GM18507 (cell line): ENCODE measurements around the gene PTPRN2.
"Not testable (repeated sequence)": the region's sequence is repeated elsewhere in the genome, so short reads cannot be mapped to it uniquely, and the experiment has no call there.

Experiments
- DNase-seq: peaks from one replicate; pipeline ENCODE4 v3.0.0; 2011; ENCODE audit warnings: low read depth; ENCODE audit not compliant: insufficient read length; ENCODE audit errors: extremely low spot score
- FAIRE-seq: peaks from 2 replicates; lab custom pipeline; 2011; peaks lifted over from hg19 to GRCh38; lab: Jason Lieb, UNC

The PTPRN2 gene

DNA sequence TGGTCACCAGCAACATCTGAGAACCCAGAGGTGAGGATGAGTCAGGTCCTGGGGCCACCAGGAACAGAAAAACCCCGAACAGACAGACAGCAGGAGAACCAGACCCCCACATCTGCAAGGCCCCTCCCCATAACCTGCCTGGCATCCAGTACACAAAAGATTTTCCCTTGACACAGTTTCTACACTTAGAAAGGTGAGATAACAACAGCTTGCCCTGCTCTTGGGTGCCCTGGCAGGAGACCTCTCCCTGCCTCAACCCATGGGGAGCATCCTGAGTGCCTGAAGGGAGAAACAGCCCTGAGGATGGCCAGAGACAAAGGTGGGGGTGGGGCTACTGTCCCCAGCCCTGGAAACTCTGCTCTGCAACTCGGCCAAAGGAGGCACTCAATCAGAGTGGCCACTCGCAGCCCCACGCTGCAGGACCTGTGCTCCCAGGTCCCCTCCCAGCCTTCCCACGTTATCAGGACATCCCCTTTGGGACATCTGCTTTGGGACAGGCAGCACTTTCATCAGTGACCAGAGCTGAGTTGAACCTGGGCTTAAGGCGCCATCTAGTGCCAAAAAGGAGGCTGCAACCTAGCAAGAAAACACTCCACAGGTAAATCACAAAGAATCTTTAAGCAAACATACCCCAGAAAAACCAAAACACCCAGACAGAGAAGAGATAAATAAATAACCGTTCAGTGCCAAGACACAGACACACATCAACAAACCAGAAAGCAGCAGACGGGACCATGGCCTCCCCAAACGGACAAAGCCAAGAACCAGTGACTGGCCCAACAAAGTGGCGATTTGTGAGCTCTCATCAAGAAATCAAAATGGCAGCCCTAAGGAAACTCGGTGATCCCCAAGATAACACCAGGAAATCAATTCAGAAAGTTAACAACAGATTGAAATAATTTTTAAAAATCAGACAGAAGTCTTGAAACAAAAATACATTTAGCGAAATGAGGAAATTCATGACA is 233.7 kb downstream of the PTPRN2 start:
- FAIRE-seq: no peak
- no peak for DNase-seq

DNA sequence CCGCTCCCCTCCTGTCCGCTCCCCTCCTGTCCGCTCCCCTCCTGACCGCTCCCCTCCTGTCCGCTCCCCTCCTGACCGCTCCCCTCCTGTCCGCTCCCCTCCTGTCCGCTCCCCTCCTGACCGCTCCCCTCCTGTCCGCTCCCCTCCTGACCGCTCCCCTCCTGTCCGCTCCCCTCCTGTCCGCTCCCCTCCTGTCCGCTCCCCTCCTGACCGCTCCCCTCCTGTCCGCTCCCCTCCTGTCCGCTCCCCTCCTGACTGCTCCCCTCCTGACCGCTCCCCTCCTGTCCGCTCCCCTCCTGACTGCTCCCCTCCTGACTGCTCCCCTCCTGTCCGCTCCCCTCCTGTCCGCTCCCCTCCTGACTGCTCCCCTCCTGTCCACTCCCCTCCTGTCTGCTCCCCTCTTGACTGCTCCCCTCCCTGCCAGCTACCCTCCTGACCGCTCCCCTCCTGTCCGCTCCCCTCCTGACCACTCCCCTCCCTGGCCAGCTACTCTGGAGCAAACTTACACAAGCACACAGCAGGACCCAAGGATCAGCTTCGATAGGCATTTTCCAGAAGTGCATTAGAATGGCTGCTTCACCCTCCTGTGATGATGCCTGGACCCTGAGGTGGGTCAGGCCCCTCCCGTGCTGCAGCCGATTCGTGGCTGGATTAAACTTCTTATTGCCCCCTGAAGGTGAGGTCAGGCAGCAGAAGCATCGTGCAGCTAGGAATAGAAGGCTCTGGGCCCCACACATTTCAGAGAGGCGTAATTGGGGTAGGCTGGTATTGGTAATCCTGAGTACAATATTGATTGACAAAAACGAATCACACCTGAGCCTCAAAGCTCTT is 235.5 kb downstream of the PTPRN2 start:
- not testable (repeated sequence) for DNase-seq, FAIRE-seq

DNA sequence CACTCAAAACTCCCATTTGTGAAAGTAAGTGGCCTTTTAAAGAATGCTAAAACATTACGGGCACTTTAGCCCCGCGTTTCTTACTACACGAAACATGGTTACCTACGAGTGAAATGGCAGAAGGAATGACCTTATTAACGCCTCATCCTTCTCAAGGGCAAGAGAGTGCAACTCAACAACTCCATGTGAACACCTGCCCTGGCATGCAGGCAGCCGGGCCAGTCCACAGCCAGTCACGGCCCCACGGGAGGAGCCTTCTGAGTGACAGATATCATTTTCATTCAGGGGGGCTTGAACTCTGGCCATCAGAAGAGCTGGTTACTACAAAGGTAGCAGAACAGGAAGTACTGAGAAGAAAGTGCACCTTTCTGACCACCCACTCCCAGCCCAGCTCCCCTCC is 236.1 kb downstream of the PTPRN2 start:
- DNase-seq (no peak), FAIRE-seq (no peak)

- FAIRE-seq (no peak), DNase-seq (no peak)
These were observed 236.6 kb downstream of the PTPRN2 start for GRCh38 chr7:158351051-158351450.

DNA sequence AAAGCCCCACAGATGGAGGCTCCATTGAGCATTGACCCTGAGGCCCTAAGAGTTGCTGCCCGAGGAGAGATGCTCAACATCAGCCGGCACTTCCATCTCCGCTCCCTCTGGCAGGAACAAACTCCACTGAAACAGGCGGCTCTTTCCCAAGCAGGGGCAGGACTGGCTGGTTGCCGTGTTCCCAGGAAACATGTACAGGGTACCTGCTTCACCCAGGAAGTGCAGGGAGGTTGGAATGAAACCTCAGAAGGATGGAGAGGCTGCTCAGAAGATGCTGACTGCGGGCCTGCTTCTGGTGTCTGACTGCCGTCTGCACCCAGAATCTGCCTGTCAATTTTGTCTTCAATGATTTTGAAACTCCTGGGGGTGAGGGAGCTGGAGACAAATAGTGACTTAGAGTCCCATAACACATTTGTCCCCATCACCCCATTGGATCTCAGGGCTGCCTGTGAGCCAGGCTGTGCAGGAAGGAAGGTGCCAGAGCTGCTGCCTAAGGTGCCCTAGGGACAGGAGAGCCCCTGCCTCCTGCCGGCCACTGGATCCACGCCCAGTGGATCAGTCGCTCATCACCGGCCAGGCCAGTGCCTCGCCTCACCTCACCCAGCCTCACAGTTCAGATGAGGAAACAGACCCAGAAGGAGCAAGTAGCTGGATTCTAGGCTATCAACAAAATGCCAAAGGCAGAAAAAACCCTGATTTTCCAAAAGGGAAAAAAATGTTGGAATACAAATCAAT is 237.3 kb downstream of the PTPRN2 start:
- DNase-seq (no peak), FAIRE-seq (no peak)

GRCh38 chr7:158348446-158348845 is 239.2 kb downstream of the PTPRN2 start:
- DNase-seq (no peak), FAIRE-seq (no peak)

DNA sequence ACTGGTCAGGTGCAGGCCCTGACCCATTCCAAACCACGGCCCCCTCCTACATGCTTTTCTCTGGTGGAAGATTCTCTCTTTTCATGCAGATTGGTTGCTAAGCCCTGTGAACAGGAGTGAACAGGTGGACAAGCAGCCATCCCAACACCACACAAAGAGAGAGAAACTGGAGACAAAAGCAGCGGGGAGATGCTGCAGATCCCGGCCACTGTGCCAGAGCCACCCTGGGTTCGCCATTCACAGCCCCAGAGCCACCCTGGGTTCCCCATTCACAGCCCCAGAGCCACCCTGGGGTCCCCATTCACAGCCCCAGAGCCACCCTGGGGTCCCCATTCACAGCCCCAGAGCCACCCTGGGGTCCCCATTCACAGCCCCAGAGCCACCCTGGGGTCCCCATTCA is 239.6 kb downstream of the PTPRN2 start:
- not testable (repeated sequence) for FAIRE-seq, DNase-seq

DNA sequence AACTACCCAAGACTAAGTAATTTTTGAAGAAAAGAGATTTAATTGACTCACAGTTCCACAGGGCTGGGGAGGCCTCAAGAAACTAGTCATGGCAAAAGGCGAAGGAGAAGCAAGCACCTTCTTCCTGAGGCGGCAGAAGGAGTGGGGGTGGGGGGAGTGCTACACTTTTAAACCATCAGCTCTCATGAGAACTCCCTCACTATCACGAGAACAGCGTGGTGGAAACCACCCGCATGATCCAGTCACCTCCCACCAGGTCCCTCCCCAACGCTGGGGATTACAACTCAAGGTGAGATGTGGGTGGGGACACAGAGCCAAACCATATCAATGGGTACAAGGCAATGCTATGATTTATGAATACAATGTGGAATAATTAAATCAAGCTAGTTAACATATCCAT is 241.9 kb downstream of the PTPRN2 start:
- FAIRE-seq: no peak
- no peak for DNase-seq

DNA sequence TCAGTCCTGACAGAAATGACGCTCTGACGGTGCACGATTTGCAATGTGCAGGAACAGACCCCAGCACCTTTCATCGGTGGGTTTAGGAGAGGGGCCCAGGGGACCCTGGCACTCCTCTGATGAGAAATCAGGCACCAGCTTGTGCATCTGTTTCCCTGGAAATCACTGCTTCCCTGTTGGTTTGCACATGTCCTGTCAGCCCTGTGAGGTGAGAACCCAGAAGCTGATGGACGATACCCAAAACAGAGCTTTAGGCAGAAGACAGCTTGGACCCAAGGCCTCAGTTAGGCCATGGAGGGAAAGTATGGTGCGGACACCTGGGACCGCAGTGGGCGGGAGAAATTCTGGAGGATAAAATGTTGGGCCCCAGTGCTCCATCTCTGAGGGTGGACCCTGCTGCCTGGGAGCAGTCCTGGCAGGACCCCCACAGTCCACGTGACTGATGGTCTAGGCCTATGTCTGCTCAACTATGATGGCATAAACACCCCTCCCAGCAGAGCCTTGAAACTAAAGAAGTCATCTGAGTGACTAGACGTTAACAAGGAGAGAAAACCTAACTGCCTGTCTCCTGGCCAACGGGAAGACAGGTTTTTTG is 242.8 kb downstream of the PTPRN2 start:
- DNase-seq: no peak
- no peak for FAIRE-seq

DNA sequence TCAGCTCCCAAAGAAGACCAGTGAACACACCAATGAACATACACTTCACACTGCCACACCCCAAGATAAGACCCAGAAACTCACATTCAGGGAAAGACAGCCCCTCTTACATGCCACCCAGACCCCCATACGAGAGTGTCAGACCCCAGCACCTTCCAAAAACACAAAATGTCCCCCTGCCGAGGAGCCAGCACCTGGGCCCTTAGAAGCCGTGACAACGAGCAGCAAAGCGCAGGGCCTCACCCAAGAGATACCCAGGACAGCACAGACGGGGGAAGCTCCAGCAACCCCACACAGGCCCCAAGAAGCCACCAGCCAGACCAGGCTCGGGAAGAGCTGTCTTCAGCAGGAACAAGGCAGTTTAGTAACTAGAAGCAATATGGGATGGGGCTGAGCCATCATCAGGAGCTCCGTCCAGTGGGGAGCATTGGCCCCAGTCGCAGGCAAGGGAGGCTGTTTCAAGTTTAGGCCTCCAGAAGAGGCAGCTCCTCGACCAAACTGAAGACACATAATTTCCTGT is 243.6 kb downstream of the PTPRN2 start:
- DNase-seq (no peak), FAIRE-seq (no peak)

DNA sequence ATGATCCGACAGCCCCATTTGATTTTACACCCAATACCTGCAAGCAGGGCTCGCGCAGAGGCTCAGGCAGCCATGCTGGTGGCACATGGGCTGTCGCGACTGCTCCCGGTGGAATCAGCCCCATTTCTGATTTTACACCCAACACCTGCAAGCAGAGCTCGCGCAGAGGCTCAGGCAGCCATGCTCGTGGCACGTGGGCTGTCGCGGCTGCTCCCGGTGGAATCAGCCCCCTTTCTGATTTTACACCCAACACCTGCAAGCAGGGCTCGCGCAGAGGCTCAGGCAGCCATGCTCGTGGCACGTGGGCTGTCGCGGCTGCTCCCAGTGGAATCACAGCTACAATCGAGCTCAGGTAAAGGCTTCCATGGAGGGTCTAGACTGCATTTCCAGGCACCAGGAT is 244.1 kb downstream of the PTPRN2 start:
- DNase-seq (no peak), FAIRE-seq (no peak)

GRCh38 chr7:158341097-158341496 is 246.5 kb downstream of the PTPRN2 start:
- not testable (repeated sequence) for FAIRE-seq, DNase-seq

DNA sequence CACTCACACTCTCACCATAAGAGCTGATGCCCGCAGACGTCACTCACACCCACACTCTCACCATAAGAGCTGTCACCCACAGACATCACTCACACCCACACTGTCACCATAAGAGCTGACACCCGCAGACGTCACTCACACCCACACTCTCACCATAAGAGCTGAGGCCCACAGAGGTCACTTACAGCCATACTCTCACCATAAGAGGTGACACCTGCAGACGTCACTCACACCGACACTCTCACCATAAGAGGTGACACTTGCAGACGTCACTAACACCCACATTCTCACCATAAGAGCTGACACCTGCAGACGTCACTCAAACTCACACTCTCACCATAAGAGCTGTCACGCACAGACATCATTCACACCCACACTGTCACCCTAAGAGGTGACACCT is 250.7 kb downstream of the PTPRN2 start:
- DNase-seq, FAIRE-seq: not testable (repeated sequence)

- FAIRE-seq, DNase-seq: not testable (repeated sequence)
These were observed 255.1 kb downstream of the PTPRN2 start for GRCh38 chr7:158332516-158332915.

- FAIRE-seq, DNase-seq: not testable (repeated sequence)
These were observed 255.7 kb downstream of the PTPRN2 start for GRCh38 chr7:158331826-158332450.

- FAIRE-seq (no peak), DNase-seq (no peak)
These were observed 257.9 kb downstream of the PTPRN2 start for GRCh38 chr7:158329686-158330085.

GRCh38 chr7:158329014-158329610 is 258.5 kb downstream of the PTPRN2 start:
- DNase-seq: no peak

DNA sequence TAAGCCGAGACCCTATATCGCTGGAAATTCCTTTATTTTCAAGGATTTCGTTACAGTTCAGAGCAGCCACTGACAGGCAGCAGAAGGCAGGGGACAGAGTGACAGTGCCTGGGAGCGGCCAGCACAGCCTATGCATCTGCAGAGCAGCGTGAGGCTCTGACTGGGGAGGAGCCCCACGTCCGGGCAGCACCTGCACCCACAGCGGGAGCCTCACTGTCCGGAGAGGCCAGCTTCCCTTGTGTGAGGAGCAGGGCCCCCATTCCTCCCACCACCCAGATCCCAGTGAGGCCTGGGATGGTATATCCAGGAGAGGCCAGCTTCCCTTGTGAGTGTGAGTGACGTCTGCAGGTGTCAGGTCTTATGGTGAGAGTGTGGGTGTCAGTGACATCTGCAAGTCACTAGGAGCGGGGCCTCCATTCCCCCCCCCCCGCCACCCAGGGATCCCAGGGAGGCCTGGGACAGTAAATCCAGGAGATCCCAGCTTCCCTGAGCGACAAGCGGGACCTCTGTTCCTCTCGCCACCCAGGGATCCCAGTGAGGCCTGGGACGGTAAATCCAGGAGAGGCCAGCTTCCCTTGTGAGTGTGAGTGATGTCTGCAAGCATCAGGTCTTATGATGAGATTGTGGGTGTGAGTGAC is 259.1 kb downstream of the PTPRN2 start:
- DNase-seq (no peak), FAIRE-seq (no peak)

More at GRCh38 chr7:158329014-158329610, 258.5 kb downstream of the PTPRN2 start:
- FAIRE-seq: no peak
